GM23248 (cell line): ENCODE results near the gene PDSS2.

Experiments used
- EZH2 ChIP-seq: fragments of 200-600 bp; sonication (generic); IDR thresholded peaks from 2 replicates; pipeline ENCODE4 v1.6.1; 2018; ENCODE audit warnings: antibody characterized with exemption, mild to moderate bottlenecking; ENCODE audit not compliant: insufficient read depth, poor library complexity, severe bottlenecking
- EZH2phosphoT487 ChIP-seq: fragments of 200-600 bp; sonication (generic); IDR thresholded peaks from 2 replicates; pipeline ENCODE4 v1.6.1; 2018; ENCODE audit warnings: antibody characterized with exemption, moderate library complexity, mild to moderate bottlenecking, low read depth; ENCODE audit not compliant: insufficient read depth

GRCh38 chr6:107495196-107495643 lies 35.9 kb upstream of the PDSS2 start:
- TF ChIP-seq EZH2 (no peak), EZH2phosphoT487 (no peak)
